Uterus (tissue), 4 donors: ENCODE results near the gene PTPRN2. TPM values are rescaled to one million over a fixed set of nuclear protein-coding genes. Genes with fewer than 3 reads are reported as not detected.
A peak's percentile ranks its signal among the peaks of the same experiment; 100 is the strongest.

Experiments used
- DNase-seq, 2 donors: peaks; one replicate each; pipeline ENCODE4 v3.0.0-alpha.2; 2019 to 2020
- H3K27ac ChIP-seq, 2 donors: fragments of 200-600 bp; sonication (generic); 1 replicate in 1 of 2; 2 replicates in 1 of 2; pipeline ENCODE4 v1.5.1; 2016 to 2018
- H3K27me3 ChIP-seq, 2 donors: fragments of 200-600 bp; sonication (generic); one replicate each; pipeline ENCODE4 v1.5.1; 2018 to 2019; ENCODE audit warnings: control low read depth in 1 of 2
- H3K36me3 ChIP-seq, 2 donors: fragments of 200-600 bp; sonication (generic); one replicate each; pipeline ENCODE4 v1.5.1; 2019; ENCODE audit warnings: control low read depth in 1 of 2
- H3K4me1 ChIP-seq, 2 donors: fragments of 200-600 bp; sonication (generic); one replicate each; pipeline ENCODE4 v1.5.1; 2018 to 2019; ENCODE audit warnings: control low read depth in 1 of 2
- H3K4me3 ChIP-seq, 2 donors: fragments of 200-600 bp; sonication (generic); 1 replicate in 1 of 2; 2 replicates in 1 of 2; pipeline ENCODE4 v1.5.1; 2018 to 2019; ENCODE audit warnings: mild to moderate bottlenecking in 1 of 2
- H3K9me3 ChIP-seq, 2 donors: fragments of 200-600 bp; sonication (generic); one replicate each; pipeline ENCODE4 v1.5.1; 2019; ENCODE audit warnings: control low read depth in 1 of 2
- POLR2A ChIP-seq, 2 donors: fragments of 450-650 bp; IDR thresholded peaks; one replicate each; pipeline ENCODE4 v1.6.1; 2016; ENCODE audit warnings: antibody characterized with exemption in 2 of 2, mild to moderate bottlenecking in 1 of 2, moderate library complexity in 1 of 2
- intact Hi-C: fragments of 100-400 bp; cut with DNase I; formaldehyde crosslinking; loops from one replicate; pipeline ENCODE4 v1.15.1; 2023; ENCODE audit warnings: low total_unique reads
- total RNA-seq, 4 donors: library from RNA; depleted of rRNA in 3 of 4; stranded (reverse); fragments of >200 nt in 3 of 4; gene quantifications; one replicate each; pipeline versions ENCODE4 v1.1.0 to v1.2.4, GENCODE V29; 2014 to 2023
- TF ChIP-seq, protein P1 (sequence below), 4 experiments: fragments of 200-600 bp in 2 of 4; fragments of 450-650 bp in 2 of 4; sonication (generic) in 2 of 4; IDR thresholded peaks; one replicate each; pipeline ENCODE4 v1.5.1; 2016 to 2019; ENCODE audit warnings: antibody characterized with exemption in 4 of 4, mild to moderate bottlenecking in 2 of 4, moderate library complexity in 1 of 4
- donor health status: DM: yes; HTN: yes; CAD: no.

Gene PTPRN2
- total RNA-seq, 4 donors from 2014 or later, result 1.2 to 5.2 (median 2.3) TPM

DNA sequence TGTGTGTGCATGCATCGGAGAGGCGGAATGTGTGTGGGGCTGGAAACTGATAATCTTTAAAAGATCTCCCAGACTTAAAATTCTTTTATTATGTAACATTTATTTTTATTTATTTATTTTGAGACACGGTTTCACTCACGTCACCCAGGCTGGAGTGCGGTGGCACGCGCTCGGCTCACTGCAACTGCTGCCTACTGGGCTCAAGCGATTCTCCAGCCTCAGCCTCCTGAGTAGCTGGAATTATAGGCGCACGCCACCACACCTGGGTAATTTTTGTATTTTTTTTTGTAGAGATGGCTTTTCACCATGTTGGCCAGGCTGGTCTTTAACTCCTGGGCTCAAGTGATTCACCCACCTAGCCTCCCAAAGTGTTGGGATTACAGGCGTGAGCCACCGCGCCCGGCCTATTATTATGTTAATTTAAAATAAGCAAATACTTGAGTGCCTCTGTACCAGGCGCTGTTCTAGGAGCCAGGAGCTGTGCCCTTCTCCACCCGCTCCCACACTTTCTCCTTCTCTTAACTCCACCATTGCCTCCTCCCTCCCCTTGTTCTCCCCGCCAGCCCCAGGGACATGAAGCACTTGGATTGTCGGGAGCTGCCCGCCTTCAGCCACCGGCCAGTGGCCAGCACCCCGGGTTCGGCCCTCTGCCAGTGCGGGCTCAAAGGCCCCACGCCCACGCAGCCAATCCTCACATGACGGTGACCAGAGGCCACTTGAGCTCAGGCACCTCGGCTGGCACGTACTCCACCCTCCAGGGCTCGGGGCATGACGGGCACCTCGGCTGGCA is 1087.3 kb downstream of the PTPRN2 start:
- DNase-seq, result no peak
- intact Hi-C loops, result no loop called here
- H3K27me3 ChIP-seq, result no peaks in the 10 kb centered on the region
- no peaks in the 10 kb centered on the region for H3K4me1 ChIP-seq
- no peak for TF ChIP-seq POLR2A (IDR thresholded peaks at IDR 0.05)
- TF ChIP-seq, protein P1, sequence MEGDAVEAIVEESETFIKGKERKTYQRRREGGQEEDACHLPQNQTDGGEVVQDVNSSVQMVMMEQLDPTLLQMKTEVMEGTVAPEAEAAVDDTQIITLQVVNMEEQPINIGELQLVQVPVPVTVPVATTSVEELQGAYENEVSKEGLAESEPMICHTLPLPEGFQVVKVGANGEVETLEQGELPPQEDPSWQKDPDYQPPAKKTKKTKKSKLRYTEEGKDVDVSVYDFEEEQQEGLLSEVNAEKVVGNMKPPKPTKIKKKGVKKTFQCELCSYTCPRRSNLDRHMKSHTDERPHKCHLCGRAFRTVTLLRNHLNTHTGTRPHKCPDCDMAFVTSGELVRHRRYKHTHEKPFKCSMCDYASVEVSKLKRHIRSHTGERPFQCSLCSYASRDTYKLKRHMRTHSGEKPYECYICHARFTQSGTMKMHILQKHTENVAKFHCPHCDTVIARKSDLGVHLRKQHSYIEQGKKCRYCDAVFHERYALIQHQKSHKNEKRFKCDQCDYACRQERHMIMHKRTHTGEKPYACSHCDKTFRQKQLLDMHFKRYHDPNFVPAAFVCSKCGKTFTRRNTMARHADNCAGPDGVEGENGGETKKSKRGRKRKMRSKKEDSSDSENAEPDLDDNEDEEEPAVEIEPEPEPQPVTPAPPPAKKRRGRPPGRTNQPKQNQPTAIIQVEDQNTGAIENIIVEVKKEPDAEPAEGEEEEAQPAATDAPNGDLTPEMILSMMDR (IDR thresholded peaks at IDR 0.05), result no peak
- H3K4me3 ChIP-seq, result no peak overlapping the region
- H3K27ac ChIP-seq, result no peak overlapping the region
- H3K36me3 ChIP-seq, result no peaks in the 10 kb centered on the region
- no peaks in the 10 kb centered on the region for H3K9me3 ChIP-seq

DNA sequence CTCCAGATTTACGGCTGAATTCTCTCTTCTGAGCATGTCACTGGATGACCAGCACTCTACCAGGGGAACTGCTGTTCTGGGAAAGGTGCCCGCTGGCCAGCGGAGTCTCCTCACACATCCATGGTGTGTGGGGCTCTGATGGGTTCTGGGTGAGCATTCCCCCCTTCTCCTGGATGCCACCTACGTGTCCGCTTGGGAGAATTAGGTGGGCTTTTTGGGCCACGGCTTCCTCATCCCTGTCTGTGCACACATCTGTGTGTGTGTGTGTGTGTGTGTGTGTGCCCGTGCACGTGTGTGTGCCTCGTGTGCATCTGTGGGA is 1087.8 kb downstream of the PTPRN2 start:
- intact Hi-C loops, result no loop called here
- no peak overlapping the region for H3K27ac ChIP-seq
- H3K27me3 ChIP-seq, result no peaks in the 10 kb centered on the region
- H3K4me1 ChIP-seq, result no peaks in the 10 kb centered on the region
- H3K4me3 ChIP-seq, result no peak overlapping the region
- no peaks in the 10 kb centered on the region for H3K9me3 ChIP-seq
- H3K36me3 ChIP-seq, result no peaks in the 10 kb centered on the region
- DNase-seq, result peak in 1 of 2 donors; percentile 3
- TF ChIP-seq, protein P1 (IDR thresholded peaks at IDR 0.05), result no peak
- no peak for TF ChIP-seq POLR2A (IDR thresholded peaks at IDR 0.05)

DNA sequence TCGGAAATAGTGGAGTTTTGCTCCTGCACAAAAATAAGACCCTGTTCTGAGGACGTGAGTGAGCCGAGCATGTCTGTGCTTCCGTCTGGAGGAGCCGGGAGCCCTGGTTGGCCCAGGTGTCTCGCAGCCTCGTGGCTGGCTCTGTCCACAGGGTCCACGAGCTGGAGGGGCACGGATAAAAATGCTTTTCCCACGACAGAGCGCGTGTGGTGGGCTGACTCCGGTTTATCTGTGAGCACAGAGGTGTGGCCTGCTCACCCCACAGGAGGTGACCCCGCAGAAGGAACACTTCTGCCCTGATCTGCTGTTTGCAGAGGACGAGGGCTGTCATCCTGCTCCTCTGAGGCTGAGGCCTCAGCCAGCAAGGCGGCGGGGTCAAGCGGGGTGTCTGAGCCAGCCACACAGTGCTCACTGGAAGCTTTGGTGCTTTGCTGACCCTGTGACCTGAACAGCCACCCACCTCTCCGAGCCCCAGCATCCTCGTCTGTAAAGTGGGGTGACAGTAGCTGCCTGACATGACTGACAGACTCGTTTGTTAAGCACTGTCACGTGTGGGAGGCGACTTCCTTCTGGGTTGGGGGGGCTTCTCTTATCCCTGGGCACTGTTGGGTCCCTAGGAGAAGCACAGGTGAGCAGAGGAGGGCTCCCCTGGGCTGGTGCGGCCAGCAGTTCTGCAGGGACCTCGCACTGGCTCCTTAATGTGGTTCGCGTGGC is 1088.3 kb downstream of the PTPRN2 start:
- Histone ChIP-seq H3K36me3 (no peaks in the 10 kb centered on the region), H3K4me1 (no peaks in the 10 kb centered on the region), H3K27me3 (no peaks in the 10 kb centered on the region), H3K4me3 (no peak overlapping the region), H3K9me3 (no peaks in the 10 kb centered on the region), H3K27ac (no peak overlapping the region)
- DNase-seq, result peak in 1 of 2 donors; percentile 3
- intact Hi-C loops, result no loop called here
- TF ChIP-seq POLR2A (IDR thresholded peaks at IDR 0.05), result no peak
- TF ChIP-seq, protein P1 (IDR thresholded peaks at IDR 0.05), result no peak

DNA sequence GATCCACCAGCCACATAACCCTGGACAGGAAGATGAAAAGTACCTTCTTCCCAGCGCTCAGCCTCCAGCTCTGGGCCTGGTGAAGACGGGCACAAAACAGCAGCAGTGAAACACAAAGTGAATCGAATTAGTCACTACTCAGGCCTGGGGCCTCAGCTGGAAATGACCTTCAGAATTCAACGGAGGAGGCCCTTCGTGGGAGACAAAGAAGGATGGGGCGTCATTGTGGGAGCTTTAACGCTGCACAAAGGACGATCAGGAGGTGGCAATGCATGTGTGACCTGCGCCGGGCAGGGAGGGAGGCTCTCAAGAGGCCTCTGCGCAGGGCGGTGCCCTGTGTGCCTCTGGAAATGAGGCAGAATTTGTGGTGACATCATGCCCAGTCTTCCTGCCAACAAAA is 1089.0 kb downstream of the PTPRN2 start:
- DNase-seq, result no peak
- intact Hi-C loops, result no loop called here
- no peaks in the 10 kb centered on the region for H3K36me3 ChIP-seq
- no peaks in the 10 kb centered on the region for H3K27me3 ChIP-seq
- no peak overlapping the region for H3K27ac ChIP-seq
- H3K9me3 ChIP-seq, result no peaks in the 10 kb centered on the region
- TF ChIP-seq POLR2A (IDR thresholded peaks at IDR 0.05), result no peak
- TF ChIP-seq, protein P1 (IDR thresholded peaks at IDR 0.05), result no peak
- no peaks in the 10 kb centered on the region for H3K4me1 ChIP-seq
- H3K4me3 ChIP-seq, result no peak overlapping the region
